ENCODE results near the gene MEGF11.

- TF ChIP-seq, protein P1, sequence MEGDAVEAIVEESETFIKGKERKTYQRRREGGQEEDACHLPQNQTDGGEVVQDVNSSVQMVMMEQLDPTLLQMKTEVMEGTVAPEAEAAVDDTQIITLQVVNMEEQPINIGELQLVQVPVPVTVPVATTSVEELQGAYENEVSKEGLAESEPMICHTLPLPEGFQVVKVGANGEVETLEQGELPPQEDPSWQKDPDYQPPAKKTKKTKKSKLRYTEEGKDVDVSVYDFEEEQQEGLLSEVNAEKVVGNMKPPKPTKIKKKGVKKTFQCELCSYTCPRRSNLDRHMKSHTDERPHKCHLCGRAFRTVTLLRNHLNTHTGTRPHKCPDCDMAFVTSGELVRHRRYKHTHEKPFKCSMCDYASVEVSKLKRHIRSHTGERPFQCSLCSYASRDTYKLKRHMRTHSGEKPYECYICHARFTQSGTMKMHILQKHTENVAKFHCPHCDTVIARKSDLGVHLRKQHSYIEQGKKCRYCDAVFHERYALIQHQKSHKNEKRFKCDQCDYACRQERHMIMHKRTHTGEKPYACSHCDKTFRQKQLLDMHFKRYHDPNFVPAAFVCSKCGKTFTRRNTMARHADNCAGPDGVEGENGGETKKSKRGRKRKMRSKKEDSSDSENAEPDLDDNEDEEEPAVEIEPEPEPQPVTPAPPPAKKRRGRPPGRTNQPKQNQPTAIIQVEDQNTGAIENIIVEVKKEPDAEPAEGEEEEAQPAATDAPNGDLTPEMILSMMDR (IDR thresholded peaks at IDR 0.05): no peak
- TF ChIP-seq EP300 (IDR thresholded peaks at IDR 0.05; ENCODE audit: borderline replicate concordance in 1 of 2, low read depth in 1 of 2, low read length in 1 of 2) (no peak), REST (IDR thresholded peaks at IDR 0.05; ENCODE audit: low read depth, low read length) (no peak), TAF1 (IDR thresholded peaks at IDR 0.05; ENCODE audit: borderline replicate concordance, low read depth, low read length) (no peak), NFIC (IDR thresholded peaks at IDR 0.05; ENCODE audit: borderline replicate concordance) (no peak), RAD21 (IDR thresholded peaks at IDR 0.05; ENCODE audit: low read length) (no peak), POLR2AphosphoS5 (IDR thresholded peaks at IDR 0.05; ENCODE audit: low read depth, low read length) (no peak), EZH2phosphoT487 (IDR thresholded peaks at IDR 0.05; ENCODE audit: borderline replicate concordance, low read depth) (no peak), TEAD4 (IDR thresholded peaks at IDR 0.05; ENCODE audit: borderline replicate concordance, insufficient read depth) (no peak), FOSL2 (IDR thresholded peaks at IDR 0.05; ENCODE audit: borderline replicate concordance, low read depth) (no peak), USF1 (IDR thresholded peaks at IDR 0.05; ENCODE audit: borderline replicate concordance, low read depth) (no peak), NRF1 (IDR thresholded peaks at IDR 0.05; ENCODE audit: low read depth, low read length) (no peak), JUND (IDR thresholded peaks at IDR 0.05) (no peak), YY1 (IDR thresholded peaks at IDR 0.05; ENCODE audit: low read depth) (no peak)
These were observed 239.5 kb downstream of the MEGF11 start for GRCh38 chr15:66014022-66014421.
